A673 (cell line): ENCODE measurements around the gene LYL1.

Experiments
- CTCF ChIP-seq: fragments of 300-800, 200-600 bp; sonication (generic); conservative IDR thresholded peaks from 2 replicates; pipeline ENCODE4 v1.5.1; 2017; ENCODE audit warnings: low read depth, mild to moderate bottlenecking, antibody characterized with exemption, low read length, moderate library complexity, mixed read lengths
- EZH2 ChIP-seq: fragments of 200-600 bp; sonication (generic); IDR thresholded peaks from 2 replicates; pipeline ENCODE4 v1.6.1; 2017; ENCODE audit warnings: borderline replicate concordance, low read depth, mild to moderate bottlenecking, mixed read lengths, antibody characterized with exemption, low read length; ENCODE audit not compliant: poor library complexity, severe bottlenecking

DNA sequence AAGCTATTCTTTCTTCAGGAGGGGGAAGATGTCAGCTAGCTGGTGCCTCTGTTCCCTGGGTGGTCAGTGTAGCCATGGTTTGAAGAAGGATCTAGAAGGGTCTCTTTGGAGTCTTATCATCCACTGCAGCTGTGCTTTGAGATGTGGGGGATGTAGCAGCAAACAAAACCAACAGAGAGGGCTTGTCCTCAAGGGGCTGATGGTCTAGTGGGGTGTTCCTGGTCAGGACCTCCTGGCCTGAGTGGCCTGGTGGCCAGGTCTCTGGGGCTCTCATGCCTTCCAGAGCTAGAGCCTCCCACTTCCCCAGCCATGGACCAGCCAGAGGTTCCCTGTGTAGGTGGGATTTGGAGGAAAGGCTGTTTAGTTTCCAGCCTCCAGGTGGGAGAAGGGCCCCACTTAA, 40.3 kb downstream of the LYL1 start:
- TF ChIP-seq CTCF = no peak
- TF ChIP-seq EZH2 = no peak
